Endodermal cell (in vitro differentiated cells): Measurements from ENCODE around the gene JAZF1. TPM values are rescaled to one million over a fixed set of nuclear protein-coding genes. Genes with fewer than 3 reads are reported as not detected.

Experiments used
- DNase-seq: peaks from one replicate; pipeline ENCODE4 v3.0.0-alpha.2; 2017
- H3K27ac ChIP-seq: 2 replicates; pipeline ENCODE4 v1.5.1; 2013; ENCODE audit warnings: mild to moderate bottlenecking, low read depth, low read length, moderate library complexity
- H3K27me3 ChIP-seq: 2 replicates; pipeline ENCODE4 v1.6.1; 2013; ENCODE audit warnings: mild to moderate bottlenecking, low read length, moderate library complexity; ENCODE audit not compliant: insufficient read depth, control insufficient read depth, poor library complexity, severe bottlenecking
- H3K36me3 ChIP-seq: 2 replicates; pipeline ENCODE4 v1.7.0; 2013; ENCODE audit warnings: mild to moderate bottlenecking, low read length, moderate library complexity; ENCODE audit not compliant: control insufficient read depth, insufficient read depth
- H3K4me1 ChIP-seq: one replicate; pipeline ENCODE4 v1.7.0; 2013; ENCODE audit warnings: low read length; ENCODE audit not compliant: control insufficient read depth, insufficient read depth
- H3K4me3 ChIP-seq: 2 replicates; pipeline ENCODE4 v1.5.1; 2013; ENCODE audit warnings: mild to moderate bottlenecking, low read length, moderate library complexity
- H3K9ac ChIP-seq: 2 replicates; pipeline ENCODE4 v1.6.1; 2013; ENCODE audit warnings: mild to moderate bottlenecking, low read length, moderate library complexity; ENCODE audit not compliant: poor library complexity, severe bottlenecking; ENCODE audit errors: extremely low read depth
- H3K9me3 ChIP-seq: 2 replicates; pipeline ENCODE4 v1.6.1; 2013; ENCODE audit warnings: mild to moderate bottlenecking, low read length, moderate library complexity; ENCODE audit not compliant: control insufficient read depth
- H3K27ac Mint-ChIP-seq: 2 replicates; pipeline ENCODE4 v1.8.0; 2020; ENCODE audit warnings: mixed read lengths
- H3K27me3 Mint-ChIP-seq: 2 replicates; pipeline ENCODE4 v1.8.0; 2021; ENCODE audit warnings: mild to moderate bottlenecking, mixed read lengths; ENCODE audit not compliant: insufficient read depth
- H3K36me3 Mint-ChIP-seq: 2 replicates; pipeline ENCODE4 v1.8.0; 2020; ENCODE audit warnings: low read depth, mixed read lengths
- H3K4me1 Mint-ChIP-seq: 2 replicates; pipeline ENCODE4 v1.8.0; 2020; ENCODE audit warnings: mixed read lengths
- H3K4me3 Mint-ChIP-seq: 2 replicates; pipeline ENCODE4 v1.8.0; 2020; ENCODE audit warnings: mild to moderate bottlenecking, moderate library complexity, mixed read lengths
- H3K9me3 Mint-ChIP-seq: 2 replicates; pipeline ENCODE4 v1.8.0; 2020; ENCODE audit warnings: mild to moderate bottlenecking, mixed read lengths
- WGBS, 2 experiments: methylation state at CpG; one replicate each; pipeline versions ENCODE4 v1.1.5 to v1.1.7; 2013; ENCODE audit warnings: missing lambda C conversion rate in 2 of 2, mixed read lengths in 1 of 2; ENCODE audit not compliant: insufficient coverage in 1 of 2, insufficient read length in 1 of 2; 5-methylcytosine and 5-hydroxymethylcytosine counted together
- total RNA-seq, 2 donors: library from RNA; stranded (reverse); fragmentation: NEBNext Ultra II Directional in 1 of 2; extraction: Animal tissue kit (Norgen Biotek cat#: 25700) in 1 of 2; gene quantifications; 2 replicates in 1 of 2; 3 replicates in 1 of 2; pipeline ENCODE4 v1.2.1, GENCODE V29; 2021
- TF ChIP-seq, protein P1 (sequence below): fragments of 200-600 bp; sonication (generic); conservative IDR thresholded peaks from 2 replicates; pipeline ENCODE4 v1.5.0; 2021; ENCODE audit warnings: antibody characterized with exemption, mild to moderate bottlenecking

The JAZF1 gene
- total RNA-seq, 2 donors from 2014 or later, result 18.3 to 33.6 TPM

DNA sequence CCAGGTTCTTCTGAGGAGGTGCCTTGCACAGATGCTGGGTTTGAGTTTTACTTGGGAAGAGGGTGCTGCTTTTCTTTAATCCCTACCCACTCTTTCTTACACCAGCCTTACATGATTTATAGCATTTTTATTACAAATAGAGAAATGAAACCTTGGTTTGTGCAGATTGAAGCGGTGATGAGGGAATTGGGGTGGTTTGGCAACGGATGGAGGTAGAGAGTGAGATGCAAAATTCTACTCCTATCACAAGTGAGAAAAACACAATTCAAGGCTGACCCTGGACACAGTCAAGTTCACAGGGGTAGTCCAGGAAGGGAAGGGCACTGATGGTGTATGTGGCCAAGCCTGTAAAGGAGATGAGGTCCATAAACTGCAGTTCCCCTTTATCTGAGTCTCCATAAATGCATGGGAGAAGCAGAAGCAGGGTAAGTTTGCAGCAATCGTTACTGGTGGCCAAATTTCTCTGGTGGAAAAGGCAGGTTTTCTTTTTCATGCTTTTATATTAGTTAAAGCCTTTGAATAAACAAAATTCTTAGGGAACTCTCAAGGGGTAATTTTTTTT is 214.3 kb downstream of the JAZF1 start:
- H3K27ac ChIP-seq, result no peak overlapping the region
- Mint-ChIP-seq H3K27ac (no peak overlapping the region), H3K4me1 (no peaks in the 10 kb centered on the region), H3K4me3 (no peak overlapping the region), H3K36me3 (no peaks in the 10 kb centered on the region), H3K27me3 (no peaks in the 10 kb centered on the region), H3K9me3 (no peaks in the 10 kb centered on the region)
- H3K36me3 ChIP-seq, result no peaks in the 10 kb centered on the region
- H3K9me3 ChIP-seq, result no peaks in the 10 kb centered on the region
- H3K4me3 ChIP-seq, result no peak overlapping the region
- no peaks in the 10 kb centered on the region for H3K4me1 ChIP-seq
- DNase-seq, result no peak
- WGBS, 2 experiments, result 92 to 100% methylated on average over 1 to 3 of the region's 3 CpGs
- no peak overlapping the region for H3K9ac ChIP-seq
- H3K27me3 ChIP-seq, result no peaks in the 10 kb centered on the region
- TF ChIP-seq, protein P1, sequence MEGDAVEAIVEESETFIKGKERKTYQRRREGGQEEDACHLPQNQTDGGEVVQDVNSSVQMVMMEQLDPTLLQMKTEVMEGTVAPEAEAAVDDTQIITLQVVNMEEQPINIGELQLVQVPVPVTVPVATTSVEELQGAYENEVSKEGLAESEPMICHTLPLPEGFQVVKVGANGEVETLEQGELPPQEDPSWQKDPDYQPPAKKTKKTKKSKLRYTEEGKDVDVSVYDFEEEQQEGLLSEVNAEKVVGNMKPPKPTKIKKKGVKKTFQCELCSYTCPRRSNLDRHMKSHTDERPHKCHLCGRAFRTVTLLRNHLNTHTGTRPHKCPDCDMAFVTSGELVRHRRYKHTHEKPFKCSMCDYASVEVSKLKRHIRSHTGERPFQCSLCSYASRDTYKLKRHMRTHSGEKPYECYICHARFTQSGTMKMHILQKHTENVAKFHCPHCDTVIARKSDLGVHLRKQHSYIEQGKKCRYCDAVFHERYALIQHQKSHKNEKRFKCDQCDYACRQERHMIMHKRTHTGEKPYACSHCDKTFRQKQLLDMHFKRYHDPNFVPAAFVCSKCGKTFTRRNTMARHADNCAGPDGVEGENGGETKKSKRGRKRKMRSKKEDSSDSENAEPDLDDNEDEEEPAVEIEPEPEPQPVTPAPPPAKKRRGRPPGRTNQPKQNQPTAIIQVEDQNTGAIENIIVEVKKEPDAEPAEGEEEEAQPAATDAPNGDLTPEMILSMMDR, result no peak

DNA sequence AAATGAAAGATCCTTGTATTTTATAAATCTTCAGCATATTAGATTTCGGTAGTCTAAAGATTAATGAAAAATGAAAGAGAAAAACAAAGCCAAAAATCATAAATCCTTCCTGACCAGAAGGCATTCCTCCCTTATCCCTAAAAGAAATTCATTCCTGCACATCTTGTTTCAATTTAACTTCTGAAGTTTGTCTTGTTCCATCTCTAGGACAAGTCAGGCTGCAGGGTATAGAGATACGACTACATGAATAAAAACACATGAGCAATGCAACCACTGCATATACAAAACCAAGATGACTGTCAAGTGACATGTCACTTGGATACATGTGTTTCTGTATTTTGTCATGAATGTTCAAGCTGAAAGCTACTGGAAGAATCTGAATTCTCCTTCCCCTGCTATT is 214.9 kb downstream of the JAZF1 start:
- Mint-ChIP-seq H3K4me1 (no peaks in the 10 kb centered on the region), H3K36me3 (no peaks in the 10 kb centered on the region), H3K27me3 (no peaks in the 10 kb centered on the region), H3K4me3 (no peak overlapping the region), H3K9me3 (no peaks in the 10 kb centered on the region), H3K27ac (no peak overlapping the region)
- Histone ChIP-seq H3K4me1 (no peaks in the 10 kb centered on the region), H3K9ac (no peak overlapping the region), H3K36me3 (no peaks in the 10 kb centered on the region), H3K27me3 (no peaks in the 10 kb centered on the region), H3K27ac (no peak overlapping the region), H3K4me3 (no peak overlapping the region), H3K9me3 (no peaks in the 10 kb centered on the region)
- WGBS, 2 experiments, result 100% methylated on average over 1 of the region's 2 CpGs; no CpG with 5 or more reads in 1 of the 2 experiments
- DNase-seq, result no peak
- TF ChIP-seq, protein P1, result no peak

DNA sequence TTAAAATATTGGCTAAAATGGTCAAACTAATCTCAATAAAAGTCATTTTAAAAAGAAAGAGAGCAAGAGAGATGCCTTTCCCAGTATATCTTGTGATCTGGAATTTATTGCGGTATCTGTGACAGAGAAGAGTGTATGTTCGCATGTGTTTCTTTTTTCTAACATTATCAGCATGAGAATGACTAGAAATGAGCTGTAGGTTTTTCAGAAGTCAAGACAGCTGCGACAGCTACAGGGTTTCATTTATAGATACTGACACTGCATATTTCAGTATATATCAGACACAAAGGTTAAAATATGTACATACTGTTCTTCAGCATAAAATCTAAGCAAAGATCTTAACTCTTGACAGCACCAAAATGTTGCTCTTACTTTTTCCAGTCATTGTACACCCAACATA is 215.8 kb downstream of the JAZF1 start:
- no peak overlapping the region for H3K4me3 ChIP-seq
- no peaks in the 10 kb centered on the region for H3K4me1 ChIP-seq
- no peak overlapping the region for H3K9ac ChIP-seq
- Mint-ChIP-seq H3K27ac (no peak overlapping the region), H3K36me3 (no peaks in the 10 kb centered on the region), H3K4me3 (no peak overlapping the region), H3K9me3 (no peaks in the 10 kb centered on the region), H3K4me1 (no peaks in the 10 kb centered on the region), H3K27me3 (no peaks in the 10 kb centered on the region)
- TF ChIP-seq, protein P1, result no peak
- WGBS, 2 experiments, result 95 to 100% methylated on average over 1 to 3 of the region's 3 CpGs
- DNase-seq, result no peak
- H3K9me3 ChIP-seq, result no peaks in the 10 kb centered on the region
- H3K27ac ChIP-seq, result no peak overlapping the region
- H3K27me3 ChIP-seq, result no peaks in the 10 kb centered on the region
- H3K36me3 ChIP-seq, result no peaks in the 10 kb centered on the region
